ENCODE results near the gene ZNF609.

Gene ZNF609

GRCh38 chr15:64568765-64569164, 108.4 kb downstream of the ZNF609 start:
- Histone ChIP-seq H3K36me3 (ENCODE audit: insufficient read depth, insufficient read length, low read length) (no peaks in the 10 kb centered on the region), H3K4me1 (ENCODE audit: insufficient read depth, insufficient read length) (peaks cover 3% of the 10 kb centered on the region), H3K9ac (ENCODE audit: insufficient read length, low read depth) (no peak overlapping the region), H3K27me3 (ENCODE audit: insufficient read depth, insufficient read length) (no peaks in the 10 kb centered on the region), H3K9me3 (ENCODE audit: insufficient read depth, low read length) (no peaks in the 10 kb centered on the region), H3K4me3 (ENCODE audit: insufficient read length, low read depth) (no peak overlapping the region)
- DNase-seq (ENCODE audit: low read depth, low spot score), result no peak
- no peak for TF ChIP-seq YY1 (IDR thresholded peaks at IDR 0.05; ENCODE audit: insufficient read depth, insufficient read length)
- TF ChIP-seq SUZ12 (IDR thresholded peaks at IDR 0.05; ENCODE audit: extremely low read depth, insufficient read depth, insufficient read length), result no peak

- no peaks in the 10 kb centered on the region for H3K27me3 ChIP-seq (ENCODE audit: insufficient read depth, insufficient read length)
- no peak for TF ChIP-seq ZNF274 (IDR thresholded peaks at IDR 0.05; ENCODE audit: low read depth, low read length)
- no peak for TF ChIP-seq SUZ12 (IDR thresholded peaks at IDR 0.05; ENCODE audit: extremely low read depth, insufficient read depth, insufficient read length)
- TF ChIP-seq YY1 (IDR thresholded peaks at IDR 0.05; ENCODE audit: insufficient read depth, insufficient read length), result no peak
- no peak overlapping the region for H3K9ac ChIP-seq (ENCODE audit: insufficient read length, low read depth)
- peaks cover under 1% of the 10 kb centered on the region for H3K4me1 ChIP-seq (ENCODE audit: insufficient read depth, insufficient read length)
- DNase-seq (ENCODE audit: low read depth, low spot score), result no peak
- no peaks in the 10 kb centered on the region for H3K9me3 ChIP-seq (ENCODE audit: insufficient read depth, low read length)
- H3K4me3 ChIP-seq (ENCODE audit: insufficient read length, low read depth), result no peak overlapping the region
- peaks cover 2% of the 10 kb centered on the region for H3K36me3 ChIP-seq (ENCODE audit: insufficient read depth, insufficient read length, low read length)
Measured at GRCh38 chr15:64571857-64572291, 111.5 kb downstream of the ZNF609 start.

- DNase-seq (ENCODE audit: low read depth, low spot score), result no peak
- no peaks in the 10 kb centered on the region for H3K4me1 ChIP-seq (ENCODE audit: insufficient read depth, insufficient read length)
Measured at GRCh38 chr15:64572856-64573255, 112.5 kb downstream of the ZNF609 start.

GRCh38 chr15:64574301-64575017, 114.1 kb downstream of the ZNF609 start:
- H3K36me3 ChIP-seq (ENCODE audit: insufficient read depth, insufficient read length, low read length), result peaks cover 2% of the 10 kb centered on the region
- no peaks in the 10 kb centered on the region for H3K4me1 ChIP-seq (ENCODE audit: insufficient read depth, insufficient read length)
- TF ChIP-seq YY1 (IDR thresholded peaks at IDR 0.05; ENCODE audit: insufficient read depth, insufficient read length) (no peak), ZNF274 (IDR thresholded peaks at IDR 0.05; ENCODE audit: low read depth, low read length) (no peak), SUZ12 (IDR thresholded peaks at IDR 0.05; ENCODE audit: extremely low read depth, insufficient read depth, insufficient read length) (no peak)
- DNase-seq (ENCODE audit: low read depth, low spot score), result no peak
- no peaks in the 10 kb centered on the region for H3K27me3 ChIP-seq (ENCODE audit: insufficient read depth, insufficient read length)
- H3K4me3 ChIP-seq (ENCODE audit: insufficient read length, low read depth), result no peak overlapping the region
- H3K9me3 ChIP-seq (ENCODE audit: insufficient read depth, low read length), result no peaks in the 10 kb centered on the region; the same call in 1 of the 2 replicates
- no peak overlapping the region for H3K9ac ChIP-seq (ENCODE audit: insufficient read length, low read depth)

More at GRCh38 chr15:64572856-64573255, 112.5 kb downstream of the ZNF609 start:
- Histone ChIP-seq H3K9me3 (ENCODE audit: insufficient read depth, low read length) (no peaks in the 10 kb centered on the region; the same call in 1 of the 2 replicates), H3K9ac (ENCODE audit: insufficient read length, low read depth) (no peak overlapping the region), H3K27me3 (ENCODE audit: insufficient read depth, insufficient read length) (no peaks in the 10 kb centered on the region), H3K36me3 (ENCODE audit: insufficient read depth, insufficient read length, low read length) (peaks cover 2% of the 10 kb centered on the region), H3K4me3 (ENCODE audit: insufficient read length, low read depth) (no peak overlapping the region)
- TF ChIP-seq YY1 (IDR thresholded peaks at IDR 0.05; ENCODE audit: insufficient read depth, insufficient read length) (no peak), ZNF274 (IDR thresholded peaks at IDR 0.05; ENCODE audit: low read depth, low read length) (no peak), SUZ12 (IDR thresholded peaks at IDR 0.05; ENCODE audit: extremely low read depth, insufficient read depth, insufficient read length) (no peak)

- Histone ChIP-seq H3K4me1 (ENCODE audit: insufficient read depth, insufficient read length) (no peaks in the 10 kb centered on the region), H3K9me3 (ENCODE audit: insufficient read depth, low read length) (peaks cover 16% of the 10 kb centered on the region; the same call in 1 of the 2 replicates), H3K4me3 (ENCODE audit: insufficient read length, low read depth) (no peak overlapping the region), H3K36me3 (ENCODE audit: insufficient read depth, insufficient read length, low read length) (no peaks in the 10 kb centered on the region), H3K9ac (ENCODE audit: insufficient read length, low read depth) (no peak overlapping the region), H3K27me3 (ENCODE audit: insufficient read depth, insufficient read length) (no peaks in the 10 kb centered on the region)
- TF ChIP-seq YY1 (IDR thresholded peaks at IDR 0.05; ENCODE audit: insufficient read depth, insufficient read length), result no peak
- TF ChIP-seq ZNF274 (IDR thresholded peaks at IDR 0.05; ENCODE audit: low read depth, low read length), result no peak
- TF ChIP-seq SUZ12 (IDR thresholded peaks at IDR 0.05; ENCODE audit: extremely low read depth, insufficient read depth, insufficient read length), result no peak
- no peak for DNase-seq (ENCODE audit: low read depth, low spot score)
Measured at GRCh38 chr15:64580696-64581407, 120.5 kb downstream of the ZNF609 start.

GRCh38 chr15:64581408-64581761, 121.0 kb downstream of the ZNF609 start:
- no peaks in the 10 kb centered on the region for H3K4me1 ChIP-seq (ENCODE audit: insufficient read depth, insufficient read length)
- no peak overlapping the region for H3K4me3 ChIP-seq (ENCODE audit: insufficient read length, low read depth)
- DNase-seq (ENCODE audit: low read depth, low spot score), result no peak
- no peaks in the 10 kb centered on the region for H3K27me3 ChIP-seq (ENCODE audit: insufficient read depth, insufficient read length)
- no peaks in the 10 kb centered on the region for H3K36me3 ChIP-seq (ENCODE audit: insufficient read depth, insufficient read length, low read length)
- no peak overlapping the region for H3K9ac ChIP-seq (ENCODE audit: insufficient read length, low read depth)
- H3K9me3 ChIP-seq (ENCODE audit: insufficient read depth, low read length), result peaks cover 16% of the 10 kb centered on the region; the same call in 1 of the 2 replicates
- no peak for TF ChIP-seq YY1 (IDR thresholded peaks at IDR 0.05; ENCODE audit: insufficient read depth, insufficient read length)
- TF ChIP-seq ZNF274 (IDR thresholded peaks at IDR 0.05; ENCODE audit: low read depth, low read length), result no peak
- TF ChIP-seq SUZ12 (IDR thresholded peaks at IDR 0.05; ENCODE audit: extremely low read depth, insufficient read depth, insufficient read length), result no peak

- no peak for DNase-seq (ENCODE audit: low read depth, low spot score)
- no peaks in the 10 kb centered on the region for H3K36me3 ChIP-seq (ENCODE audit: insufficient read depth, insufficient read length, low read length)
- no peak for TF ChIP-seq SUZ12 (IDR thresholded peaks at IDR 0.05; ENCODE audit: extremely low read depth, insufficient read depth, insufficient read length)
- TF ChIP-seq ZNF274 (IDR thresholded peaks at IDR 0.05; ENCODE audit: low read depth, low read length), result no peak
- TF ChIP-seq YY1 (IDR thresholded peaks at IDR 0.05; ENCODE audit: insufficient read depth, insufficient read length), result no peak
- H3K27me3 ChIP-seq (ENCODE audit: insufficient read depth, insufficient read length), result no peaks in the 10 kb centered on the region
- H3K4me1 ChIP-seq (ENCODE audit: insufficient read depth, insufficient read length), result no peaks in the 10 kb centered on the region
- peaks cover 16% of the 10 kb centered on the region; the same call in 1 of the 2 replicates for H3K9me3 ChIP-seq (ENCODE audit: insufficient read depth, low read length)
- H3K9ac ChIP-seq (ENCODE audit: insufficient read length, low read depth), result no peak overlapping the region
- no peak overlapping the region for H3K4me3 ChIP-seq (ENCODE audit: insufficient read length, low read depth)
Measured at GRCh38 chr15:64582202-64582601, 121.8 kb downstream of the ZNF609 start.
